Posterior cingulate gyrus (tissue), 11 donors: ENCODE data around the gene NUP160.
"Not testable (repeated sequence)": the region's sequence is repeated elsewhere in the genome, so short reads cannot be mapped to it uniquely, and the experiment has no call there.

ENCODE experiments used
- DNase-seq, 10 donors: peaks; one replicate each; pipeline versions ENCODE4 v3.0.0 to v3.0.0-alpha.2; 2020 to 2021; ENCODE audit warnings: mixed read lengths in 3 of 10
- intact Hi-C: fragments of 100-400 bp; cut with DNase I; formaldehyde crosslinking; loops from one replicate; pipeline ENCODE4 v1.15.1; 2023

NUP160 gene

GRCh38 chr11:47800759-47801158, 47.4 kb downstream of the NUP160 start:
- intact Hi-C loops = no loop called here
- no peak for DNase-seq

GRCh38 chr11:47797633-47798032, 50.5 kb downstream of the NUP160 start:
- DNase-seq = no peak
- intact Hi-C loops = no loop called here

- DNase-seq = no peak
- intact Hi-C loops = no loop called here
Observed at GRCh38 chr11:47791774-47792430, 56.2 kb downstream of the NUP160 start.

- intact Hi-C loops, DNase-seq: not testable (repeated sequence)
Observed at GRCh38 chr11:47790017-47790416, 58.1 kb downstream of the NUP160 start.

- intact Hi-C loops = loop anchor here (10.0 kb wide), 2 partner anchors 53 to 57 kb away; partner anchors contain the start of gene NUP160
Observed at GRCh38 chr11:47788181-47788580, 60.0 kb downstream of the NUP160 start.

GRCh38 chr11:47786373-47786772, 61.8 kb downstream of the NUP160 start:
- DNase-seq = peak in 3 of 10 donors; percentile 17 to 22 (median 21)
- intact Hi-C loops = loop anchor here (10.0 kb wide), 2 partner anchors 52 to 58 kb away; partner anchors contain the start of gene NUP160

More at GRCh38 chr11:47788181-47788580, 60.0 kb downstream of the NUP160 start:
- DNase-seq = no peak

GRCh38 chr11:47784785-47785381, 63.3 kb downstream of the NUP160 start:
- intact Hi-C loops = loop anchor here (10.0 kb wide), 2 partner anchors 50 to 60 kb away; partner anchors contain the start of gene NUP160
- no peak for DNase-seq

GRCh38 chr11:47783087-47783610, 65.0 kb downstream of the NUP160 start:
- intact Hi-C loops = loop anchor here (10.0 kb wide), 2 partner anchors 48 to 62 kb away; partner anchors contain the start of gene NUP160

GRCh38 chr11:47778878-47779483, 69.2 kb downstream of the NUP160 start:
- intact Hi-C loops = no loop called here
- DNase-seq = no peak

More at GRCh38 chr11:47783087-47783610, 65.0 kb downstream of the NUP160 start:
- DNase-seq = no peak

- intact Hi-C loops = no loop called here
- peak in 1 of 10 donors; percentile 46 for DNase-seq
Observed at GRCh38 chr11:47775240-47775869, 72.8 kb downstream of the NUP160 start.

GRCh38 chr11:47773882-47774281, 74.3 kb downstream of the NUP160 start:
- no peak for DNase-seq
- intact Hi-C loops = no loop called here

GRCh38 chr11:47769556-47769955, 78.6 kb downstream of the NUP160 start:
- DNase-seq = not testable (repeated sequence)
- intact Hi-C loops = loop anchor here (5.0 to 10.0 kb wide), 2 partner anchors 52 to 215 kb away; partner anchors contain the start of genes AGBL2 and CELF1

- intact Hi-C loops = loop anchor here (5.0 to 10.0 kb wide), 2 partner anchors 51 to 213 kb away; partner anchors contain the start of genes AGBL2 and CELF1
Observed at GRCh38 chr11:47768101-47768612, 80.0 kb downstream of the NUP160 start.

GRCh38 chr11:47766509-47767227, 81.5 kb downstream of the NUP160 start:
- intact Hi-C loops = loop anchor here (5.0 to 10.0 kb wide), 2 partner anchors 49 to 212 kb away; partner anchors contain the start of genes AGBL2 and CELF1
- DNase-seq = peak; percentile 41 to 89 (median 54)

More at GRCh38 chr11:47768101-47768612, 80.0 kb downstream of the NUP160 start:
- peak in 9 of 10 donors; percentile 33 to 91 (median 55) for DNase-seq

GRCh38 chr11:47765086-47765485, 83.1 kb downstream of the NUP160 start:
- intact Hi-C loops = loop anchor here (5.0 to 10.0 kb wide), 2 partner anchors 48 to 210 kb away; partner anchors contain the start of genes AGBL2 and CELF1
- no peak for DNase-seq

GRCh38 chr11:47759291-47759690, 88.9 kb downstream of the NUP160 start:
- intact Hi-C loops, DNase-seq: not testable (repeated sequence)

- no peak for DNase-seq
- intact Hi-C loops = no loop called here
Observed at GRCh38 chr11:47756208-47756607, 91.9 kb downstream of the NUP160 start.

GRCh38 chr11:47750725-47751124, 97.4 kb downstream of the NUP160 start:
- DNase-seq = no peak
- intact Hi-C loops = no loop called here

GRCh38 chr11:47742494-47742893, 105.7 kb downstream of the NUP160 start:
- intact Hi-C loops = not testable (repeated sequence)
- DNase-seq = peak in 1 of 10 donors; percentile 56
